Measurements from ENCODE around the gene SLC8A1.

- TF ChIP-seq, protein P1, sequence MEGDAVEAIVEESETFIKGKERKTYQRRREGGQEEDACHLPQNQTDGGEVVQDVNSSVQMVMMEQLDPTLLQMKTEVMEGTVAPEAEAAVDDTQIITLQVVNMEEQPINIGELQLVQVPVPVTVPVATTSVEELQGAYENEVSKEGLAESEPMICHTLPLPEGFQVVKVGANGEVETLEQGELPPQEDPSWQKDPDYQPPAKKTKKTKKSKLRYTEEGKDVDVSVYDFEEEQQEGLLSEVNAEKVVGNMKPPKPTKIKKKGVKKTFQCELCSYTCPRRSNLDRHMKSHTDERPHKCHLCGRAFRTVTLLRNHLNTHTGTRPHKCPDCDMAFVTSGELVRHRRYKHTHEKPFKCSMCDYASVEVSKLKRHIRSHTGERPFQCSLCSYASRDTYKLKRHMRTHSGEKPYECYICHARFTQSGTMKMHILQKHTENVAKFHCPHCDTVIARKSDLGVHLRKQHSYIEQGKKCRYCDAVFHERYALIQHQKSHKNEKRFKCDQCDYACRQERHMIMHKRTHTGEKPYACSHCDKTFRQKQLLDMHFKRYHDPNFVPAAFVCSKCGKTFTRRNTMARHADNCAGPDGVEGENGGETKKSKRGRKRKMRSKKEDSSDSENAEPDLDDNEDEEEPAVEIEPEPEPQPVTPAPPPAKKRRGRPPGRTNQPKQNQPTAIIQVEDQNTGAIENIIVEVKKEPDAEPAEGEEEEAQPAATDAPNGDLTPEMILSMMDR (IDR thresholded peaks at IDR 0.05) = no peak
- TF ChIP-seq POLR2A (IDR thresholded peaks at IDR 0.05) = no peak
Observed at GRCh38 chr2:40457837-40458236, 5.9 kb upstream of the SLC8A1 start.
